ENCODE measurements around the gene SPRR2A. TPM values are rescaled to one million over a fixed set of nuclear protein-coding genes. Genes with fewer than 3 reads are reported as not detected.
"Not testable (repeated sequence)": the region's sequence is repeated elsewhere in the genome, so short reads cannot be mapped to it uniquely, and the experiment has no call there.

The SPRR2A gene
- total RNA-seq, 1 experiment from 2014 or later: not detected

GRCh38 chr1:153025797-153026196 lies 31.5 kb downstream of the SPRR2A start:
- no peak for DNase-seq (ENCODE audit: low read depth)

- no peak for DNase-seq (ENCODE audit: low read depth)
These were observed 32.9 kb downstream of the SPRR2A start for GRCh38 chr1:153024413-153024812.

- DNase-seq (ENCODE audit: low read depth): no peak
These were observed 34.2 kb downstream of the SPRR2A start for GRCh38 chr1:153023109-153023508.

- not testable (repeated sequence) for DNase-seq (ENCODE audit: low read depth)
These were observed 35.0 kb downstream of the SPRR2A start for GRCh38 chr1:153022340-153022739.

GRCh38 chr1:153021829-153022228 lies 35.5 kb downstream of the SPRR2A start:
- not testable (repeated sequence) for DNase-seq (ENCODE audit: low read depth)

GRCh38 chr1:153011235-153011758 lies 46.0 kb downstream of the SPRR2A start:
- not testable (repeated sequence) for DNase-seq (ENCODE audit: low read depth)

Other genes with a start within 250 kb of the SPRR2A start
- gene LCE1B, start 245.5 kb downstream of the SPRR2A start, total RNA-seq (2014; rRNA removed; shearing (Covaris generic)): not detected in 2 replicates
- not detected in 2 replicates for gene LCE1A, start 230.0 kb downstream of the SPRR2A start, total RNA-seq (2014; rRNA removed; shearing (Covaris generic))
- gene LCE6A, start 214.7 kb downstream of the SPRR2A start, total RNA-seq (2014; rRNA removed; shearing (Covaris generic)): not detected in 2 replicates
- not detected in 2 replicates for gene LCE7A, start 197.5 kb downstream of the SPRR2A start, total RNA-seq (2014; rRNA removed; shearing (Covaris generic))
- not detected in 2 replicates for gene SMCP, start 179.2 kb downstream of the SPRR2A start, total RNA-seq (2014; rRNA removed; shearing (Covaris generic))
- not detected in 2 replicates for gene IVL, start 149.0 kb downstream of the SPRR2A start, total RNA-seq (2014; rRNA removed; shearing (Covaris generic))
- not detected in 2 replicates for gene SPRR5, start 110.3 kb downstream of the SPRR2A start, total RNA-seq (2014; rRNA removed; shearing (Covaris generic))
- not detected in 2 replicates for gene SPRR4, start 86.9 kb downstream of the SPRR2A start, total RNA-seq (2014; rRNA removed; shearing (Covaris generic))
- gene SPRR1A, start 73.4 kb downstream of the SPRR2A start, total RNA-seq (2014; rRNA removed; shearing (Covaris generic)): not detected in 2 replicates
- not detected in 2 replicates for gene SPRR3, start 55.8 kb downstream of the SPRR2A start, total RNA-seq (2014; rRNA removed; shearing (Covaris generic))
- not detected in 2 replicates for gene SPRR1B, start 26.3 kb downstream of the SPRR2A start, total RNA-seq (2014; rRNA removed; shearing (Covaris generic))
- gene SPRR2D, start 16.4 kb downstream of the SPRR2A start, total RNA-seq (2014; rRNA removed; shearing (Covaris generic)): not detected in 2 replicates
- gene SPRR2B, start 14.1 kb upstream of the SPRR2A start, total RNA-seq (2014; rRNA removed; shearing (Covaris generic)): not detected in 2 replicates
- not detected in 2 replicates for gene SPRR2E, start 37.0 kb upstream of the SPRR2A start, total RNA-seq (2014; rRNA removed; shearing (Covaris generic))
- gene SPRR2F, start 56.0 kb upstream of the SPRR2A start, total RNA-seq (2014; rRNA removed; shearing (Covaris generic)): not detected in 2 replicates
- not detected in 2 replicates for gene SPRR2G, start 93.4 kb upstream of the SPRR2A start, total RNA-seq (2014; rRNA removed; shearing (Covaris generic))
- gene LELP1, start 145.9 kb upstream of the SPRR2A start, total RNA-seq (2014; rRNA removed; shearing (Covaris generic)): not detected in 2 replicates
- not detected in 2 replicates for gene PRR9, start 160.1 kb upstream of the SPRR2A start, total RNA-seq (2014; rRNA removed; shearing (Covaris generic))
- not detected in 2 replicates for gene LORICRIN, start 202.2 kb upstream of the SPRR2A start, total RNA-seq (2014; rRNA removed; shearing (Covaris generic))

Data from RPMI7951 (cell line).